Activated T-cell treated with anti-CD3 and anti-CD28 coated beads for 4 hours (primary cell): ENCODE results near the gene MYO1D.
"Not testable (repeated sequence)": the region's sequence is repeated elsewhere in the genome, so short reads cannot be mapped to it uniquely, and the experiment has no call there.

ENCODE experiments used
- DNase-seq: peaks from one replicate; pipeline ENCODE4 v3.0.0-alpha.2; 2020

Gene MYO1D

GRCh38 chr17:32565401-32565800, 311.5 kb downstream of the MYO1D start:
- DNase-seq, result no peak

GRCh38 chr17:32564325-32564724, 312.6 kb downstream of the MYO1D start:
- DNase-seq, result no peak

- no peak for DNase-seq
Measured at GRCh38 chr17:32563583-32563982, 313.3 kb downstream of the MYO1D start.

GRCh38 chr17:32558997-32559650, 317.8 kb downstream of the MYO1D start:
- no peak for DNase-seq

- DNase-seq, result no peak
Measured at GRCh38 chr17:32558326-32558955, 318.5 kb downstream of the MYO1D start.

- no peak for DNase-seq
Measured at GRCh38 chr17:32555611-32556310, 321.2 kb downstream of the MYO1D start.

GRCh38 chr17:32553168-32553567, 323.8 kb downstream of the MYO1D start:
- DNase-seq, result no peak

GRCh38 chr17:32552280-32552679, 324.6 kb downstream of the MYO1D start:
- no peak for DNase-seq

GRCh38 chr17:32551186-32551955, 325.6 kb downstream of the MYO1D start:
- no peak for DNase-seq

- no peak for DNase-seq
Measured at GRCh38 chr17:32549559-32549958, 327.4 kb downstream of the MYO1D start.

GRCh38 chr17:32546031-32546444, 330.9 kb downstream of the MYO1D start:
- DNase-seq, result no peak

- DNase-seq, result no peak
Measured at GRCh38 chr17:32542186-32542585, 334.7 kb downstream of the MYO1D start.

GRCh38 chr17:32541640-32542039, 335.3 kb downstream of the MYO1D start:
- no peak for DNase-seq

GRCh38 chr17:32536736-32537643, 339.9 kb downstream of the MYO1D start:
- no peak for DNase-seq

- DNase-seq, result no peak
Measured at GRCh38 chr17:32533296-32533695, 343.6 kb downstream of the MYO1D start.

GRCh38 chr17:32529604-32530003, 347.3 kb downstream of the MYO1D start:
- DNase-seq, result no peak

GRCh38 chr17:32528825-32529224, 348.1 kb downstream of the MYO1D start:
- no peak for DNase-seq

- DNase-seq, result no peak
Measured at GRCh38 chr17:32527146-32527545, 349.8 kb downstream of the MYO1D start.

GRCh38 chr17:32525122-32525521, 351.8 kb downstream of the MYO1D start:
- no peak for DNase-seq

GRCh38 chr17:32524553-32524880, 352.4 kb downstream of the MYO1D start:
- not testable (repeated sequence) for DNase-seq

GRCh38 chr17:32523827-32524552, 352.9 kb downstream of the MYO1D start:
- no peak for DNase-seq
